Osteocyte (in vitro differentiated cells): ENCODE measurements around the gene ARID4A. TPM values are rescaled to one million over a fixed set of nuclear protein-coding genes. Genes with fewer than 3 reads are reported as not detected.
A peak's percentile ranks its signal among the peaks of the same experiment; 100 is the strongest.

Experiments
- DNase-seq: peaks from one replicate; pipeline ENCODE4 v3.0.0; 2021; ENCODE audit warnings: mixed read lengths; ENCODE audit not compliant: unreplicated experiment; ENCODE audit errors: extremely low spot score
- H3K27ac Mint-ChIP-seq: one replicate; pipeline ENCODE4 v1.8.0; 2021; ENCODE audit warnings: mild to moderate bottlenecking, mixed read lengths; ENCODE audit not compliant: unreplicated experiment
- H3K27me3 Mint-ChIP-seq: one replicate; pipeline ENCODE4 v1.8.0; 2021; ENCODE audit warnings: mixed read lengths; ENCODE audit not compliant: unreplicated experiment
- H3K36me3 Mint-ChIP-seq: one replicate; pipeline ENCODE4 v1.8.0; 2021; ENCODE audit warnings: mixed read lengths; ENCODE audit not compliant: unreplicated experiment
- H3K4me1 Mint-ChIP-seq: one replicate; pipeline ENCODE4 v1.8.0; 2021; ENCODE audit warnings: mixed read lengths; ENCODE audit not compliant: unreplicated experiment
- H3K4me3 Mint-ChIP-seq: one replicate; pipeline ENCODE4 v1.8.0; 2021; ENCODE audit warnings: mild to moderate bottlenecking, moderate library complexity, mixed read lengths; ENCODE audit not compliant: unreplicated experiment
- H3K9me3 Mint-ChIP-seq: one replicate; pipeline ENCODE4 v1.8.0; 2021; ENCODE audit warnings: mixed read lengths; ENCODE audit not compliant: unreplicated experiment
- total RNA-seq: library from RNA; stranded (reverse); gene quantifications from 2 replicates; pipeline ENCODE4 v1.2.1, GENCODE V29; 2021
- TF ChIP-seq, protein P1 (sequence below): fragments of 200-600 bp; sonication (generic); IDR thresholded peaks from 2 replicates; pipeline ENCODE4 v1.5.0; 2021; ENCODE audit warnings: antibody characterized with exemption, mild to moderate bottlenecking, moderate library complexity

Gene ARID4A
- total RNA-seq, 1 donor from 2014 or later: 19.1 TPM

DNA sequence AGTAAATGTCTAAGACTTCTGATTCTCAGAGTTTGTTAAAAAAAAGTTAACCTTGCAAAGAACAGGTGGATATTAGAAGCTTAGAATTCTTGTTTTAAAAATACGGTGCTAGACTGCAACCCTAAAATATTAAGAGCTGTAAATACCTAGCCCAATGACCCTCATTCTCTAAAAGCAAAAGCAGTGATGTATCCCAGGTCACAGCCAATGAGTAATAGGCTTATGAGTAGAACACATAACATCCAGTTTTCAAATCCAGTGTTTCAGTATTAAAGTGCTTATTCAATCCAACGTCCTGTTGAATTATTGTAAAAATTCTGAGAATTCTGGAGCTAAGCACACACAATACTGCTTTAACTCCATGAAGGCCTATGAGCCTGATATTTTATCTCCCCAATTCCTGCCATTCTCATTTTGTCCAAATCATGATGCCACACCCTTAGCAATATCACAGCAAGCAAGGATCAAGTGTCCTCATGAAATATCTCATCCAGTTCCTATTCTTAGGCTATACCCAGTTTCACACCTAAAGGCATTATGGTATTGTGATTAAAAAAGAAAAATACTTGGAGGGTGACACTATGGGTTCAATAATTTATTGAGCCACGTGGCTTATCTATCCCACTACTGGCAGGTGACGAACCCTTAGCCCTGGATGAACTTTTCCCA lies 15.3 kb upstream of the ARID4A start:
- TF ChIP-seq, protein P1, sequence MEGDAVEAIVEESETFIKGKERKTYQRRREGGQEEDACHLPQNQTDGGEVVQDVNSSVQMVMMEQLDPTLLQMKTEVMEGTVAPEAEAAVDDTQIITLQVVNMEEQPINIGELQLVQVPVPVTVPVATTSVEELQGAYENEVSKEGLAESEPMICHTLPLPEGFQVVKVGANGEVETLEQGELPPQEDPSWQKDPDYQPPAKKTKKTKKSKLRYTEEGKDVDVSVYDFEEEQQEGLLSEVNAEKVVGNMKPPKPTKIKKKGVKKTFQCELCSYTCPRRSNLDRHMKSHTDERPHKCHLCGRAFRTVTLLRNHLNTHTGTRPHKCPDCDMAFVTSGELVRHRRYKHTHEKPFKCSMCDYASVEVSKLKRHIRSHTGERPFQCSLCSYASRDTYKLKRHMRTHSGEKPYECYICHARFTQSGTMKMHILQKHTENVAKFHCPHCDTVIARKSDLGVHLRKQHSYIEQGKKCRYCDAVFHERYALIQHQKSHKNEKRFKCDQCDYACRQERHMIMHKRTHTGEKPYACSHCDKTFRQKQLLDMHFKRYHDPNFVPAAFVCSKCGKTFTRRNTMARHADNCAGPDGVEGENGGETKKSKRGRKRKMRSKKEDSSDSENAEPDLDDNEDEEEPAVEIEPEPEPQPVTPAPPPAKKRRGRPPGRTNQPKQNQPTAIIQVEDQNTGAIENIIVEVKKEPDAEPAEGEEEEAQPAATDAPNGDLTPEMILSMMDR: no peak
- Mint-ChIP-seq H3K27ac (peak overlapping the region; percentile 58), H3K27me3 (no peaks in the 10 kb centered on the region), H3K4me1 (peaks cover 33% of the 10 kb centered on the region), H3K36me3 (peaks cover 42% of the 10 kb centered on the region), H3K4me3 (no peak overlapping the region), H3K9me3 (no peaks in the 10 kb centered on the region)
- DNase-seq: no peak

DNA sequence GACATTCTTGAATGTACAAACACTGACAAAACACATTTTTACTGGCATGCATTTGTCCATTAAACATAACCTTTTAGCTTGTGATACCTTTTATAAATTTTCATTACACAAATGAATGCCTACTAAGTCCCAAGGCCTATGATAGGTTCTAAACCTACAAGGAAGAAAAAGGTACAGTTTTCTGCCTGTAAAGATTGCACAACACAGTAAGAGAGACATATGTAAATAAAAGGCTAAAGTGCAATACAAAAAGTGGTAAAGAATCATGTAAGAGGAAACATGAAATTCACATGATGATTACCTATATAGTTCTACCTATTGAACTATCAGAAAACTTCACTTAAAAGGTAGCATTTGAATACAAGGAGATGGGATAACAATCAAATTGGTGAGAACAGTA lies 14.6 kb upstream of the ARID4A start:
- DNase-seq: no peak
- Mint-ChIP-seq H3K4me1 (peaks cover 35% of the 10 kb centered on the region), H3K27ac (peak overlapping the region; percentile 70)

DNA sequence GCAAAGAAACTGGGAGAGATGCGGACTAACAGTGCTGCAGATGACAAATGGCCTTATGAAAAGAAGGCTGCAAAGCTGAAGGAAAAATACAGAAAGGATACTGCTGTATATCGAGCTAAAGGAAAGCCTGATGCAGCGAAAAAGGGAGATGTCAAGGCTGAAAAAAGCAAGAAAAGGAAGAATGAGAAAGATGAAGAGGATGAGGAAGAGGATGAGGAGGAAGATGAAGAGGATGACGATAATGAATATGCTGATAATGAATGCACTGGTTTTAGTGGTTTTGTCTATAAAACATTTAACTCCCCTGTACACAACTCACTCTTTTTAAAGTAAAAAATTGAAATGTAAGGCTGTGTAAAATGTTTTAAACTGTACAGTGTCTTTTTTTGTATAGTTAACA lies 13.2 kb upstream of the ARID4A start:
- peaks cover 45% of the 10 kb centered on the region for H3K36me3 Mint-ChIP-seq
- H3K27ac Mint-ChIP-seq: no peak overlapping the region
- DNase-seq: no peak
- TF ChIP-seq, protein P1: no peak
- H3K4me3 Mint-ChIP-seq: no peak overlapping the region
- no peaks in the 10 kb centered on the region for H3K9me3 Mint-ChIP-seq
- H3K4me1 Mint-ChIP-seq: peaks cover 36% of the 10 kb centered on the region
- no peaks in the 10 kb centered on the region for H3K27me3 Mint-ChIP-seq

More for the DNA sequence above, 14.6 kb upstream of the ARID4A start:
- TF ChIP-seq, protein P1: no peak
- H3K36me3 Mint-ChIP-seq: peaks cover 44% of the 10 kb centered on the region
- H3K4me3 Mint-ChIP-seq: no peak overlapping the region
- no peaks in the 10 kb centered on the region for H3K9me3 Mint-ChIP-seq
- H3K27me3 Mint-ChIP-seq: no peaks in the 10 kb centered on the region

DNA sequence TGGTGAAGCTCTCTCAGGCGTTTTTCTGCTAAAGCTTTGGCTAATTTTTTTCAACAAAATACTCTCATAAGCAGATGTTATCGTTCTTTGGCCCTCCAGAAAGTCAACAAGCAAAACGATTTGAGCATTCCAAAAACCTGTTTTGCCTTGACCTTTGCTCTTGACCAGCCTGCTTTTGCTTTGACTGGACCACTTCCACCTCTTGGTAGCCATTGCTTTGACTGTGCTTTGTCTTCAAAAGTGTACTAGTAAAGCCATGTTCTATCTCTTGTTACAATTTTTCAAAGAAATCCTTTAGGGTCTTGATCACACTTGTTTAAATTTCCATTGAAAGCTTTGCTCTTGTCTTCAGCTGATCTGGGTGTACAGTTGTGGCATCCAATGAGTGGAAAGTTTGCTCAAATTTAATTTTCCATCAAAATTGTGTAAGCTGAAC lies 10.7 kb upstream of the ARID4A start:
- no peak overlapping the region for H3K4me3 Mint-ChIP-seq
- TF ChIP-seq, protein P1: no peak
- peaks cover 20% of the 10 kb centered on the region for H3K4me1 Mint-ChIP-seq
- no peaks in the 10 kb centered on the region for H3K9me3 Mint-ChIP-seq
- H3K27ac Mint-ChIP-seq: peak overlapping the region; percentile 5
- DNase-seq: no peak
- peaks cover 59% of the 10 kb centered on the region for H3K36me3 Mint-ChIP-seq
- no peaks in the 10 kb centered on the region for H3K27me3 Mint-ChIP-seq

DNA sequence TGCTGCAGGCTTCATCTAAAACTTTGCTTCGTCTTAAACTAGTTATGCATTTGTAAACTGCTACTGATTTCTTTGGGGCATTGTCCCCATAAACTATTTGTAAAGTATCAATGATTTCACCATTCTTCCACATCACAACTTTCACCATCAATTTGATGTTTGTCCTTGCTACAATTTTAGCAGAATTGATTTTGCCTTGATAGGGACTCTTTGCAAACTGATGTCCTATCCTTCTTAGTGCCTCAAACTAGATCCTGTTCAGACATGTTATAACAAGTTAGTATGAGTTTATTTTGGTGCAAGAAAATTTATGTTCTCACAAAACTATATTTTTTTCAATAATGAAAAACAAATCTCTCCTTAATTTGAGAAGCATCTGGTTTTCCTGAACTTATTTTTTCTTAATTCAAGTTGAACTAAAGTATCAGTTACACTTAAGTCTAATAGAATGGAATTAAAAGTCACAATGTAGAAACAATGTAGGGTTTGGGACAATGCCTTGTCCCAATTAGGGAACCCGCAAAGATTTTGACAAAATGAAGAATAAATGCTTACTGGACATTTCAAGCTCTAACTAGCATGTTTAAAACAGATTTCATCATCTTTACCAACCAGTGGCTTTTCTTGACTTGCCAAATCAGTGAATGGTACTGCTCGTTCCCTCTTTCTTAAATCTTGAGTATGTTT lies 10.1 kb upstream of the ARID4A start:
- TF ChIP-seq, protein P1: no peak
- H3K27ac Mint-ChIP-seq: peak overlapping the region; percentile 0
- peaks cover 60% of the 10 kb centered on the region for H3K36me3 Mint-ChIP-seq
- no peaks in the 10 kb centered on the region for H3K27me3 Mint-ChIP-seq
- no peaks in the 10 kb centered on the region for H3K9me3 Mint-ChIP-seq
- peaks cover 21% of the 10 kb centered on the region for H3K4me1 Mint-ChIP-seq
- no peak overlapping the region for H3K4me3 Mint-ChIP-seq
- DNase-seq: no peak
